Measurements from ENCODE around the gene PTPA.

PTPA gene

DNA sequence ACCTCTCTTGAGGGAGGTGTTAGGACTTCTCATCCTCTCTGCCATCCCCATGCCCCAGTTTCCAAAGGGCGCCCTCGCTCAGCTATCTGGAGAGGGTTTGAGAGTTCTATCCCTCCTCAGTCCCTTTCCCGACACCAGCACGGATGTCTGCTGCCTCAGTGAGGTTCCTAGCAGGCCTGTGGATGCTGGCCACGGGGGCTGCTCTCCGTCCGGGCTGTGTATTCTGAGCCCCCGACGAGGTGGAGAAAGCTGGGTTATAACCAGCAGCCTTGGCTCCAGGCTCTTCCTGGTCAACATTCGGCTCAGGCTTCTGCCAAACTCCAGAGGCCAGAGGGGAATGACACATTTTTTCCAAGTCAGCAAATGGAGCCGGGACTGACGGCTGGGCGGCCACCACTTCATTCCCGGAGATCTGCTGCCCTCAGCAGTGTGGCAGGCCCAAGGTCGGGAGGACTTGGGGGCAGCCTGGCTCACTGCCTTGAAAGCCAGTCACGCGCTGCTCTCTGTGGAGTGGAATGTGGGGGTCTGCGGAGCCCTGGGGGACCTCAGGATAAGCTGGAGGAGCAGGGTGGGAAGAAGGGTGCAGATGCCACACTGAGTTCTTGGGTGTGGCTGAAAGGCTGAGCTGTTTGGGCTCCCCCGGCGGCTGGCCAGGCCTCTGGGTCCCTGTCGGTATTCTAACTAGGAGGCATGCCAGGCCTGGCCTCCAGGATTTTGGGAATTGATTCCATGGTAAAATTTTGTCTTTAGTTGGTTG, 27.4 kb downstream of the PTPA start:
- DNase-seq: no peak

DNA sequence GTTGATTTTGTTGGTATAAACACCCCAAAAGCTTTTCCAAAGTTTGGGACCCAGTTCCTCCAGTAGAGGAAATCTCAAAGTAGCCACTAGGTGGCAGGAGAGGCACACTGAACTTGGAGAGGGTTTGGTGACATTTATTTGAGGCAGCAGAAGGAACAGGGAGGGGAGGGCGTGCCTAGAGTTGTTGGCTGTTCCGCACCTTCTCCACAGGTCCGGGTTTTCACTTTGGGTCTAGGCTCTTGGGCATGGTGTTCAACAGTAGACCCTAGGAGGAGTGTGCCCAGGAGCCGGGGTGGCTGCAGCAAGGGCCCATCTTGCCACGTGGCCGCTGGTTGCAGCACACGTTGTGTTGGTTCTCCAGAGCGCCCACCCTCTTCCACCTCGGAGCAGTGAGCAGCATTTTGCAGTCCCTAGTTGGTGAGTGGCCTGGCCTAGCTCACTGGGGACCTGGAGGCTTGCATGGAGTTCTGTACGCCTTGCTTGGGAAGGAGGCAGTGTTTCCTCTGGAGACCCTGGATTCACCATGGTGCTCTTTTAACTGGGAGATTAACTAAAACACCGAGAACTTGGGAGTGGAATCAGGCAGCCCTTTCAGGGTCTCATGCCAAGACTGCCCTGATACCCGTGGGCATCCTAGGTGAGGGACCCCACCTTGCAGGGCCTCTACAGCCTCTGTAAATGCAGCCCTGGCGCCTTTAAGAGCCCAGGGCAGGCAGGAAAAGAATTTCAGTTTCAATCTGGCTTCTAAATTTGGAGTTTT, 28.2 kb downstream of the PTPA start:
- peak; percentile 47 to 67 for DNase-seq

DNA sequence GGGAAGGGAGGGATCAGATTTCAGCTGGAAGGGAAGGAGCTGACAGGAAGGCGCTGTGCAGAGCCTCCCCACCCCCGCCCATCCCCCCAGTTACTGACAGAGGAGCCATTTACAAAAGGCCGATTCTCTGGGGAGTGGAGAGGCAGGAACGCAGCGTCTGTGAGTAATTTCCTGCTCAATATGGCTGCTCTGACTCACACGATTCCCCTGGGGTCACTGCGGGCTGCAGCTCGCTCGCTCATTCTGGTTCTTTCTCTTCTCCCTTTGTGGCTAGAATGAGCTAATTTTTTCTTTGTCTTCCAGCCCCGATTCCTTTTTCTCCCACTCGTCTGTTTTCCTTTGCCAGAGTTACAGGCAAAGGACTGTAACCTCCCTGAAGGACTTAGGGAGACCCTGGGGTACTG, 28.8 kb downstream of the PTPA start:
- peak; percentile 67 to 86 for DNase-seq

DNA sequence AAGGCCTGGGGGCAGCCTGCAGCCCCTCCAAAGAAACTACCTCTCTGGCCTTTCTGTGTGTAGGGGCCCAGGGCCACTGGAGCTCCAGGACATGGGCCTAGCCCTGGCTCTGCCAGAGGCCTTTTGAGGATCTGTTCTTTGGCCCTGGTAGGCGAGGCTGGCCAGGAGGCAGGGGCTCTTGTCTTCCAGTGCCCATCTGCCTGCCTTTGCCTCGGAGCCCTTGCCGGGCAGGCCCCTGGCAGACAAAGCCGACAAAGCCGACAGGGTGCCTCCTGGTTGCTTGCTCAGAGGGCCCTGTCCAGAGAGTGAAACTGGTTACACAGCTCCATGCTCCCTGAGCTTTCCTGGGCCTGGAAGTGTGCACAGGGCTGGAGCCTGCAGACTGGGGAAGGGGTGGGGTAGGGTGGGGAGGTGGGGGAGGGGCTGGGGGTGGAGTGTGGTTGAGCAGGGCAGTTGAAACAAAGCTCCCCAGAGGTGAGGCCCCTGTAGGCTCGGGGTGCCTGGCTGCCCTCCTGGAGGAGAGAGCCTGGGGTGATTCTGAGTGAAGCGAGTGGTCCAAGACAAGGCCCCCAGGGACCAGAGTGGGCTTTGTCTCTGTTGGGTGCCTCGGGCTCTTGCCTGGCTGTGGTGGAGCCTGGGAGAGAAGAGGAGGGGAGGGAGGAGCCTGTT, 29.3 kb downstream of the PTPA start:
- DNase-seq: peak; percentile 2 to 16

DNA sequence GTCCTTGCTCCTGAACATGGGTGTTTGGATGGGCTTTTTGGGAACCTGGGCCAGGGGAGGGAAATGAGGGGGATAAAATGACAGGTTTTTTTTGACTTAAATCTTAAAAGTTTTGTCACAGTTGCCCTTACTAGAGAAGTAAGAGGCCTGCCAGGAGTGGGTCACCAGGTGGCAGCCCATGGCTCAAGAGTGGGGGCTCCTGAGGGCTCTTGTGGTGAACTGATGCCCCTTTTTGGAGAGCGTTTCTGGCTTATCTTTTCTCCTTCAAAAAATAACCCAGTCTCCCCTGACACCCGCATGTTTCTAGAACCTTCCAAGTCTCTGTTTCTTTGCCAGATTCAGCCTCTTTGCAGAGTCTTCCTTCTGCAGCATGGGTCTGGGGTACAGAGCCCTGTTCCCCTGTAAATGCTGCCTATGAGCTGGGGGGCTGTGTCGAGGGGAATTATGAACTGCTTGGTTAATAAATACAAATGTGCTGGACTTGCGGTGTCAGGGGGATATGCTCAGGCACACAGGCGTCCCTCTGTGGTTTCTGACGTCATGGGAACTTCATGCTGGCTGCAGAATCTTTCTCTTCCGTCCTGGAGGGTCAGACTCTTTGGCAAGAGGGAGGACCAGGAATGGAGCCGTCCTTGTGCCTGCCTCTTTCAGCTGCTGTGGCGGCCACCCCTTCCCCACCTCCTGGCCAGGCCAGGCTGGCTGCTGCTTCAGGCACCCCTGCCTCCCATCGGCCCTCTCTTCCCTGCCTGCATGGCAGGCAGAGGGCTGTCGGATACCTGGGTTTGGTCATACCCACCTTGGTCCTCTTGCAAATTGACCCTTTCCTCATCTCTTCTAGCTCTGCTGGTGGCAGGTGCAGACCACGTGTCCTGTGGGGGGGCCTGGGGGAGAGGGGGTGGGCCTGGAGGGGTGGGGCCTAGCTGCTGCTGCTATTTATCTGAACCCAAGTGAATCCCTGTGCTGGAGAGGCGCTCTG, 30.1 kb downstream of the PTPA start:
- no peak for DNase-seq

DNA sequence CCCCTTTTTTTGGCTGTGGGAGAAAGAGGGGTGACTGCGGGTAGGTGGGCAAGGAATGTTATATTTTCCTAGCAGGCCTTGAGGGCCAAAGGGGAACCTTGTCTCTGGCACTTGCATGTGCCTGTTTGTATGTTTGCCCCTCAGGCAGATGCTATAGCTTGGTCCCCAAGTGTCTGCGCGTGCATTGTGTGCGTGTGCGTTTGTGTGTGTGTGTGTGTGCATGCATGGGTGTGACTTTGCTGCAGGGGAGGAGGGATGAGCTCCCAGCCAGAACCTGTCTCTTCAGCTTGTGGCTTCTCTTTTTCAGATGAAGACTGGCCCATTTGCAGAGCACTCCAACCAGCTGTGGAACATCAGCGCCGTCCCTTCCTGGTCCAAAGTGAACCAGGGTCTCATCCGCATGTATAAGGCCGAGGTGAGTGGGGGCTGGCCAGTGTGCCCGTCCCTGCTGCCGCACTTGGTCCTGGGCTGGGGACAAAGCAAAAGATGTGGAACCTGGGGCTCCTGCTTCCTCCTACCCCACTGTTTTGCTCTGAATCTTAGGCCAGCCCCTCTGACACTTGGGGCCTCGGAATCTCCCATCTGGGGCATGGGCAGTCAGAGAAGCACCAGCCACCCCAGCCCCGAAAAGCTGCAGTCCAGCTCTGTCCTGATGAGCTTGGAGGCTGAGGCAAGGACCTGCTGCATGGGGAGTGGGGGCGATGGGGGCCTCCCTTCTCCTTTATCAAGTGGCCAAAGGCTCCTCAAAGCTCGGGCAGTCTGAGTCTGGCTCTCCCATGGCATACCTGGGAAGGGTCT, 31.1 kb downstream of the PTPA start:
- DNase-seq: no peak

DNA sequence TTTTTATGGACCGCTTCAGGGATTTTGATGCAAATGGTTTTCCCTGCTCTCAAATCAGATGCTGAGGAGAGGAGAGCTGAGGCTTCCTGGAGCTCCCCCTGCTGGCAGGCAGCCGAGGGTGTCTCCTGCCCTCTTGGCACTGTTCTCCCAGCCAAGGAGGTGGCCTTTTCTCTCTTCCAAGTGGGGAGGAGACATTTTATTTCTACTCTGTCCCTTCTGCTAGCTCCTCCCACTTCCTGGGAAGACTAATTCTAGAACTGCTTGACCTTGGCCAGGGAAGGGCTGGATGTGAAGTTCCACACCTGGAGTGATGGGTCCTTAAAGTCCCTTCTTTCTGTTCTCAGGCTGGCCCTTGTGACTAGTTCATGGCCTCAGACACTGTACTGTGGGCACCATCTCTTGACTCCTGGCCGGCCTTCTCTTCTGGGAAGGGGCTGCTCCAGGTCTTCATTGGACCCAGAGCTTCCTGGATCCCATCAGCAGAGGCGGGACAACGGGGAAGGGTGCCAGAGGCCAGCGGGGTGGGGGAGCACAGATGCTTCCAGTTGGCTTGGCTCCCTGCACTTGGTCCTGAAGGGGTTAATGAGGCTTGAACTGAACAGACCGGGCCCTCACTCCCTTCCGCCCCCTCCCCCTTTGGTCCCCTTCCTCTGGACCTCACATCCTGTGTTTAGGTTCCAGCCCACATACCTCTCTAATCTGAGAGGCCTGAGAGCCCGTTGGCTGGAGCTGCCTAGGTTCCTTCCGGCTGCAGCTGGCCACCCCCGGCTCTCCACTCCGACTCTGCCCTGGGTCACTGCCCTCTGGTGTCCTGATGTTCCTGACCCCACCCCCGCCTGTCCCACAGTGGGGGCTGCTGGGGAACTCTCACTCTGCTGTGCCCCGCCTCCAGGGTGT, 32.1 kb downstream of the PTPA start:
- peak; percentile 60 to 73 for DNase-seq

DNA sequence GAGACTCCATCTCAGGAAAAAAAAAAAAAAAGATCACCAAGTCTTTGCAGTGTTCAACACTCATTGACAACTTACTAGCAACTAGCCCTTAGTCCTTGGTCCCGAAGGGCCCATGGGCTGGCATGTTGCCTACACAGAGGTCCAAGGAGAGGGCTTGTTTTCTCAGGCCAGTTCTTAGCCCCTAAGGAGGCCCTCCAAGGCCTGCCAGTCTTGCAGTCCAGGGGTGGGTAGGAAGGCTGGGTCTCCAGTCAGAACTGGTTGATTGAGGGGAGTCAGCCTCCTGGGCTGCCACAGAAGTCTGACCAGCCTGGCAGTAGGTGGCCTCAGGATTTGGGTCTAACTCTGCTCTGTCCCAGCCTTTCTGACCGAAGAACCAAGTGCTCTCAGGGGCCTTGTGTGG, 34.1 kb downstream of the PTPA start:
- DNase-seq: no peak

DNA sequence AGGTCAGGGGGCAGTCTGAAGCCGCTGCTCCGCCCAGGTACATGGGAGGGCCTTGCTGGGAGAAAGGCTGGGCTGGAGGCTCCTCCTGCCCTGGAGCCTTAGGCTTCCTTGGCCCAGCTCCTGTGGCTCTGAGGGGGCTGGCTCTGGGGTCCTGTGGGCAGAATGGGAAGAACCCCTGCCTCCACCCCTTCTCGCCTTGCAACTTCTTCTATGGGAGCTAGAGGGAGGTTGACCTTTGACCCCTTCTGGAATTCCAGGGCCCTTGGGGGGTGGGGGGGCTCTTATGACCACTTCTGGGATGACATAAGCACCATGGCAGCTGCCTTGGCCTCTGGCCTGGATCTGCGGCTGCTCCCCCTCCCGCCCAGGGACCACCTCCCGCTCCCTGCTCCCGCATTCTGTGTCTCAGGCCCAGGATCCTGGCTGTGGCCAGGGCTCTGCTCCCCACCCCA, 34.7 kb downstream of the PTPA start:
- DNase-seq: no peak

DNA sequence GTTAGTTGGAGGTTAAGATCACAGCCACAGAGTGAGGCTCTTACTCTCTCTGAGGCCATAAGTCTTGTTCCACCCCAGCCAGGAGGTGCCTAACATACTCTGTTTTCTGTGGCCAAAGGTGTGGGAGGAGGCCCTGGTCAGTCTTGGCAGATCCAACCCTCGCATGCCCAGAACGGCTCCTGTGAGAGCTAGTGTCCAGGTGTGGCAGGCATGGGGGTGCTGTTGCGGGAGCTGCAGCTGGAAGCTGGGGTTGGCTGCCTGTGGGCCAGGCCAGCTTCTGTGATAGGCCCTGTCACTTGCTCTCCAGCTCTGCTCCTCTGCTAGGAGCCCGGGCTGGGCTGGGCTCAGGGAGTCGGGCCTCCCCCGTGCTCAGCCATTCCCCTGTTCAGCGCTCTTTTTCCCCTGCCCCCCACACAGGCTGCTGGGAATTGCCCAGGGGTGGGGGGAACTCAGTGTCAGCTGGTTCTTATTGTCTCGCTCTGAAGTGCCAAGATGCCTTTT, 35.3 kb downstream of the PTPA start:
- no peak for DNase-seq

DNA sequence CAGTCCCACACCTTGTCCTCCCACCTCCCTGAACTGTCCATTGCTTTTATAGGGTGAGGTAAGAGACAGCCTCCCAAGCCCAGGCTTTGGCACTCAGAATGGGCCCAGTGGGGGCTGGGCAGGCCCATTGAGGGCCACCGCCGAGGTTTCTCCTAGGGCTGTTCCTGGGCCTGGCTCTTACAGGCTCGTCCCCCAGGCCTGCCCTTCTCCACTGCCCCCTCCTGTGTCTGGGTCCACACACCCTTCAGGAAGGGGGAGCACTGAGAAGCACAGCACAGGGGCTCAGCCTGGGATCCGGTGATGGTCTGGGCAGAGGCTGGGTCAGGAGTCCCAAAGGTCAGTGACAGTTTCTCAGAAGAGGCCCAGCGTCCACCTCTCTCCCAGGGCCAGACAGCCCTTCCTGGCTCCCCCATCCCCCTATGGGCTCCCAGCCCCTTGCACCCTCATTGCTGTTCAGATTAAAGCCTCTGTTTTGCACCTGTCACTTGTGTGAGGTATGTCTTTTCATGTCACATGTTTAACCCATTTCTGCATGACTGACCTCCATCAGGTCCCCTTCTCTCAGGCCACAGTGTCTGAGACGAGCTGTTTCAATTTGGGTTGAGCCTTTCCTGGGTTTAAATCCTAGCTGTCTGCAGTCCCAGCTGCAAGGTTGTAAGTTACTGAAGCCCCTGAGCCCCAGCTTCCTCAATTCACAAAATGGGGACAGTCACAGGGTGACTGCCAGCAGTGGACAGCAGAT, 37.4 kb downstream of the PTPA start:
- no peak for DNase-seq

DNA sequence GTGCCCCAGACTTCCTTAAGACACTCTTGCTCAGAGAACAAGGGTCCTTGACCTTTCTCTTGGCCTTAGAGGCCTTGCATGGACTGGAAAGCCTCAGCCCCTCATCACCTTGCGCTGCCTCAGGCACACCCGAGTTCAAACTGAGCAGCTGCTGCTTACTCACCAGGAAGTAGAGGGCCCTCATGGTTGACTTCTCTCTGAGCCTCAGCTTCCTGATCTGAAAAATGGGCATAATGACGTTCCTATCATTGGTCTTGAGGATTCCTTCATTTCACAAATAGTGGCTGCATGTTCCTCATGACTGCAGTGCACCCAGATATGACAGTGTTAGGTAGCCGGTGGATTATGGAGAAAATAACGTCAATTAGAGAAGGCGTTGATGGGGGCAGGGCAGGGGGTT, 38.2 kb downstream of the PTPA start:
- no peak for DNase-seq

DNA sequence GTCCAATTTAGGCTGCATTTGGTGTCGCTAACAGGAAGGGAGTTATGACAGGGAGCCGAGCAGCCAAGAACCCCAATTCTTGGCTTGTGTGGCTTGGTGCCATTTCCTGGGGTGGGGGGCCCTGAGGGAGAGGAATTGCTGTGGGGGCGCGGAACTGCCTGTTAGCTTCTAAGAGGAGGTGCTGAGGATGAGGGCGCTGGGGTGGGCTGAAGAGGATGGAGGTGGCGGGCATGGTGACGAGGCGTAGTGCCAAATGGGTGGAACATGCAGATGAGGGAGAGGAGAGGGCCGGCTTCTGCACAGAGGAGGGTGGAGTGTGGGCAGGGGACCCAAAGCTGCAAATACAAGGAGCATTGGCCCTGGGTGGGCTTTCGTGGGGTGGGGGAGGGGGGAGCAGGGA, 38.9 kb downstream of the PTPA start:
- no peak for DNase-seq

DNA sequence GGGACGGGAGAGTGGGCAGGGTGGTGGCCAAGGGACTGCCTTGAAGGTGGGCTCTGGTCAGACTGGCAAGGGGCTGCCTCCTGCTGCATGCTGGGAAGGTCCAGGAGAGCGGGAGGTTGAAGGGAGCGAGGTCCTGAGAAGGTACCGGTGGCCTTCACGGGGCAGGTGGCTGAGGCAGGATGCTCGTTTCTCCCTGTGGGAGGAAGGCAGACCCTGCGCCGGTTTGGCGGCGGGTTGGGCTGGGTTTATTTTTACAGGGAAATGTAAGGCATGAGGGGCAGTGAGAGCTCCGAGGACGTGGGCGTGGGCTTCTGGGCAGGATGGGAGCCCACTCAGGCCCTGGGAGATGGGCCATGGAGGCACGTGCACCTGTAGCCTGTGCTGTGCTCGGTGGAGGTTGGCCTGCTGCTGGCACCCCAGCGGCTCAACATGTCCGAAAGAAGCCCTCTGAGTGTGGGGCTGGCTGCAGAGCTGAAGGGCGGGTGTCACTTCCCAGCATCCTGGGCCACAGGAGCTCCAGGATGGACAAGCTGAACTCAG, 39.5 kb downstream of the PTPA start:
- DNase-seq: no peak

DNA sequence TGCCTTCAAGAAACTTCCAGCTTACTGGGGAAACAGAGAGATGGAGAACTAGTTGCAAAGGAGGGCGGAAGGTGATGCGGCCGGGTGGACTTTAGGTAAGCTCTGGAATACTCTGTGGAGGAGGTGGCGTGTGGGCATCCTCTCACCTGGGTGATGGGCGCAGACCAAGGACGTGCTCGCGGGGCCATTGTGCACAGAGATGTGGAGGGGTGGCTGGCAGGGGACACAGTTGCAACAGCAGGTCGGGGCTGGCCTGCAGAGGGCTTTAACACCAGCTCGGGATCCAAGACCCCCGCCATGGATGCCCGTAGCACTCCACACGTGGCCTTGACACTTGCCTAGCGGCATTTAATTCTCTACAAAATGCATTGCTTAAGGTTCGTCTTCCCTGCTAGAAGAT, 40.3 kb downstream of the PTPA start:
- DNase-seq: no peak

DNA sequence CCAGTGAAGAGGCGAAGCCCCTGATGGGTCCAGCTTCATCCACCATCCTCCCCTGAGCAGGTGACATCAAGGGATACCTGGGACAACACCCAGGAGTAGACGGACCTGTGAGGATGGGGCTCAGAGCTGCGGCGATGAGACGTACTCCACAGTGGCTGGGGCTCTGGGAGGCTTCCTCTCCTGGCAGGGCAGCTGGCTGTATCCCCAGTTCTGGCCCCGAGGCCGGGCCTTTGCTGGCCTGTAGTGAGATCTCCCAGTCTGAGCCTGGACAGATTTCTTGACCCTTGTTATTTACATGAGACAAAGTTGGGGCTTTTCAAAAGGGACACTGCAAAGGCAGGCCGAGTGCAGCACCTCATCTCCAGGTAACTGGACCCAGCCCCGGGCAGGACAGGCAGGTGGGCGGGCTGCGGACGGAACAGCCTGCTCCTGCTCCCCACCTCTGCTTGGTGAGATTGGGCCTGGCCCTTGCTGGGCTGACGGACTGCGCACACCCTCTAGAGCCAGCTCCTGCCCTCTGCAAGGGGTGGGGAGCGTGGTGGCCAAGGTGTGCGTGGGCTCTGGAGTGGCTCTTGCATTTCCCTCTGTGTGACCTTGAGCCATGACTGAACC, 43.8 kb downstream of the PTPA start:
- no peak for DNase-seq

DNA sequence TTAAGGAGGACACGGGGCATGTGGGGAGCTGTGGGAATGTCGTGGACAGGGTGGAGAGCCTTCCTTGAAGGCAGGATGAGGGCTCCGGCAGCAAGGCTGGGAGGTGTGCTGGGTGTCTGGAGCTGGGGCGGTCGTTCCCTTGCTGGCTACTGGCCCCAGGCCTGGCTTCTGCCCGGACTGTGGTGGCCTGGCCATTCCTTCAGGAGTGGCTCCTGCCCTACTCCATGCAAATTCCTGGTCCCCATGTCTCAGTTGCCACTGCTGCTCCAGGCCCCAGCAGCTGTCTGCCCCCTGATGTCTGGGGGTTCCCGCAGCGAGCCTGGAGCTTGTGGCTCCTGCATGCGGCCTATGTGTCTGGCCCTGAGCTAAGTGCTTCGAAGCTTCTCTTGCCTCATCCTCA, 44.9 kb downstream of the PTPA start:
- no peak for DNase-seq

DNA sequence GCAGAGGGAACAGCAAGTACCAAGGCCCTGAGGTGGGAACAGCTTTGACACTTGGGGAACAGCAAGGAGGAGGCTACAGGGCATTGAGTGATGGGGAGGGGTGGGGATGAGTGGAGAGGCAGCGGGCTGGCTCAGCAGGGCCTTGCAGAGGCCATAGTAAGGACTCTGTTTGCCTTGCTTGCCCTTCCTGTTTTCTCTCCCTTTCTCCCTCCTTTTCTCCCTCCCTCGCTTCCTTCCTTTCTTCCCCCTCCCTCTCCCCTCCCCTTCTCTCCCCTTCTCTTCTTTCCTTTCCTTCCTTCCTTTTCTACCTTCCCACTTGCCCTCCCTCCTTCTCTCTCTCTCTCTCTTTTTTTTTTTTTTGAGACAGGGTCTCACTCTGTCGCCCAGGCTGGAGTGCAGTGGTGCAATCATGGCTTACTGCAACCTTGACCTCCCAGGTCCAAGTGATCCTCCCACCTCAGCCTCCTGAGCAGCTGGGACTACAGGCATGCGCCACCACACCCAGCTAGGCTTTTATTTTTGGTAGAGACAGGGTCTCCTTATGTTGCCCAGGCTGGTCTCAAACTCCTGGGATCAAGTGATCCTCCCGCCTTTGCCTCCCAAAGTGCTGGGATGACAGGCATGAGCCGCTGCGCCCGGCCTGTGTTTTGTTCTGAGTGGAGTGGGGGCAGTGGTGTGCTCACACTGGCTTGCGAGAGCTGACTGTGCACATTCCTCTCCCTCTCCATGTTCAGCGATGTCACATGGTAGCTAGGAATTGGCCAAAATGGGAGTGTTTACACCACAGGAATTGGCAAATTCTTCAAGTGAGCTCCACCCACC, 49.7 kb downstream of the PTPA start:
- DNase-seq: no peak
